ENCODE measurements around the gene NAA15.

NAA15 gene

DNA sequence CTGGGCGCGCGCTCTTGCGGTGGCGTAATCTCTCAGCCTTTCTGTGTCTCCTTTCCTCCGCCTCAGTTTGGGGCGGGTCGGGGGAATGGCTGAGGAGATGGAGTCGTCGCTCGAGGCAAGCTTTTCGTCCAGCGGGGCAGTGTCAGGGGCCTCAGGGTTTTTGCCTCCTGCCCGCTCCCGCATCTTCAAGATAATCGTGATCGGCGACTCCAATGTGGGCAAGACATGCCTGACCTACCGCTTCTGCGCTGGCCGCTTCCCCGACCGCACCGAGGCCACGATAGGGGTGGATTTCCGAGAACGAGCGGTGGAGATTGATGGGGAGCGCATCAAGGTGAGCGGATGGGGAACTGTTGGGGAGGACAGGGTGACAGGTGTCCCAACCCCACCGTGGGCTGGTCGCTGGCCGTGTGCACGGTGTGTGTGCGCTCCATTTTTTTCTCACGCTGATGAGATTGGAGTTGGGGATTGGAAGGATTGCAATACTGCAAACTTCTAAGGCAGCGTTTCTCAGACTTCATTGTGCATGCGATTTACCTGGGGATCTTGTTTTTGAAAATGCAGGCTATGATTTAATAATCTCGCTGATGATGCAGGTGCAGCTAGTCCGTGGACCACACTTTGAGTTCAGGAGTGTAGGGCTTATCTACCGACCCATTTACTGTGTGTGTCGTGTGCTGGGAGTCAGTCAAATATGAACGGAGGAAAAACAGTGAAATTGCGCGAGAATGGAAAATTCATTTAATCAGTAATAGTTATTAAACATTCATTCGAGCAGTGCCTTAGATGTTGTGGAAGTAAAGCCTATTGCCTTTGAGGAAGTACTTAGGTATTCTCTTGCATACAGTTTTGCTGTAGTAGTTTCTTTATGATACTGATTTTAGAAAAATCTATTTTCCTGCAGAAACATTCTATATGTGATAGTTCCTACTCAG is 153.1 kb downstream of the NAA15 start, which contains the start of gene RAB33B:
RAB33B (plus strand) TSS at position 11 of the 935 bp plus-strand sequence; CDS start at position 86, 75 bp downstream.
- H3K4me1 ChIP-seq (ENCODE audit: control insufficient read depth, insufficient read depth, low read length): 0 out of 2 replicates have a peak, but pooled peaks cover 3% of the 10 kb centered on the region
- peaks cover 0 to 4% of the 10 kb centered on the region in 2 experiments; a peak in 1 of 3 replicates for H3K36me3 ChIP-seq (ENCODE audit: control insufficient read depth in 2 of 2, insufficient read depth in 1 of 2, low read length in 2 of 2)
- no peaks in the 10 kb centered on the region for H3K9me3 ChIP-seq (ENCODE audit: control insufficient read depth, insufficient read depth, low read depth, low read length)
- ChIA-PET POLR2A (interaction anchor here (1.6 kb wide), 1 partner anchor 439 kb away, joined by 5 read pairs; the partner anchor contains the start of gene NOCT), CTCF (no interaction called here)
- H3K4me3 ChIP-seq (ENCODE audit: low read depth, low read length): peak within 1 kb of the TSS; percentile 87
- TF ChIP-seq HOXD13 (CRISPR knock-in tag; IDR thresholded peaks at IDR 0.05; ENCODE audit: borderline replicate concordance) (no peak), MZF1 (tag by site-specific recombination; IDR thresholded peaks at IDR 0.05; ENCODE audit: borderline replicate concordance) (0 out of 2 replicates have a peak, but pooled peaks have one; percentile 27), WT1 (tag by site-specific recombination; IDR thresholded peaks at IDR 0.05) (peak; percentile 28; the same call in 1 of the 2 replicates), ZNF133 (tag by site-specific recombination; IDR thresholded peaks at IDR 0.05) (no peak), ZNF610 (tag by site-specific recombination; IDR thresholded peaks at IDR 0.05; ENCODE audit: borderline replicate concordance) (no peak), ZBTB17 (tag by site-specific recombination; IDR thresholded peaks at IDR 0.05) (peak; percentile 95), ZNF544 (tag by site-specific recombination; IDR thresholded peaks at IDR 0.05) (no peak), KLF1 (tag by site-specific recombination; IDR thresholded peaks at IDR 0.05) (peak; percentile 42), ZNF621 (tag by site-specific recombination; IDR thresholded peaks at IDR 0.05) (no peak), ZNF341 (tag by site-specific recombination; IDR thresholded peaks at IDR 0.05; ENCODE audit: low read depth) (peak; percentile 75), ZNF664 (tag by site-specific recombination; IDR thresholded peaks at IDR 0.05) (no peak), ZNF366 (tag by site-specific recombination; conservative IDR thresholded peaks at IDR 0.05) (0 out of 2 replicates have a peak, but pooled peaks have one; percentile 38), ZIC2 (tag by site-specific recombination; IDR thresholded peaks at IDR 0.05) (no peak), ZNF140 (tag by site-specific recombination; IDR thresholded peaks at IDR 0.05) (no peak), ZNF776 (tag by site-specific recombination; IDR thresholded peaks at IDR 0.05; ENCODE audit: borderline replicate concordance) (no peak), ZBTB20 (tag by site-specific recombination; IDR thresholded peaks at IDR 0.05) (peak; percentile 7; the same call in 1 of the 2 replicates), YY1 (tag by site-specific recombination; IDR thresholded peaks at IDR 0.05) (peak; percentile 12; the same call in 1 of the 2 replicates)
- TF ChIP-seq, protein P1, sequence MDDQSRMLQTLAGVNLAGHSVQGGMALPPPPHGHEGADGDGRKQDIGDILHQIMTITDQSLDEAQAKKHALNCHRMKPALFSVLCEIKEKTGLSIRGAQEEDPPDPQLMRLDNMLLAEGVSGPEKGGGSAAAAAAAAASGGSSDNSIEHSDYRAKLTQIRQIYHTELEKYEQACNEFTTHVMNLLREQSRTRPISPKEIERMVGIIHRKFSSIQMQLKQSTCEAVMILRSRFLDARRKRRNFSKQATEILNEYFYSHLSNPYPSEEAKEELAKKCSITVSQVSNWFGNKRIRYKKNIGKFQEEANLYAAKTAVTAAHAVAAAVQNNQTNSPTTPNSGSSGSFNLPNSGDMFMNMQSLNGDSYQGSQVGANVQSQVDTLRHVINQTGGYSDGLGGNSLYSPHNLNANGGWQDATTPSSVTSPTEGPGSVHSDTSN (CRISPR knock-in tag; IDR thresholded peaks at IDR 0.05): no peak
- TF ChIP-seq, protein P2, sequence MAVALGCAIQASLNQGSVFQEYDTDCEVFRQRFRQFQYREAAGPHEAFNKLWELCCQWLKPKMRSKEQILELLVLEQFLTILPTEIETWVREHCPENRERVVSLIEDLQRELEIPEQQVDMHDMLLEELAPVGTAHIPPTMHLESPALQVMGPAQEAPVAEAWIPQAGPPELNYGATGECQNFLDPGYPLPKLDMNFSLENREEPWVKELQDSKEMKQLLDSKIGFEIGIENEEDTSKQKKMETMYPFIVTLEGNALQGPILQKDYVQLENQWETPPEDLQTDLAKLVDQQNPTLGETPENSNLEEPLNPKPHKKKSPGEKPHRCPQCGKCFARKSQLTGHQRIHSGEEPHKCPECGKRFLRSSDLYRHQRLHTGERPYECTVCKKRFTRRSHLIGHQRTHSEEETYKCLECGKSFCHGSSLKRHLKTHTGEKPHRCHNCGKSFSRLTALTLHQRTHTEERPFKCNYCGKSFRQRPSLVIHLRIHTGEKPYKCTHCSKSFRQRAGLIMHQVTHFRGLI (tag by site-specific recombination; IDR thresholded peaks at IDR 0.05): peak; percentile 86; the same call in 1 of the 2 replicates
- TF ChIP-seq, protein P3, sequence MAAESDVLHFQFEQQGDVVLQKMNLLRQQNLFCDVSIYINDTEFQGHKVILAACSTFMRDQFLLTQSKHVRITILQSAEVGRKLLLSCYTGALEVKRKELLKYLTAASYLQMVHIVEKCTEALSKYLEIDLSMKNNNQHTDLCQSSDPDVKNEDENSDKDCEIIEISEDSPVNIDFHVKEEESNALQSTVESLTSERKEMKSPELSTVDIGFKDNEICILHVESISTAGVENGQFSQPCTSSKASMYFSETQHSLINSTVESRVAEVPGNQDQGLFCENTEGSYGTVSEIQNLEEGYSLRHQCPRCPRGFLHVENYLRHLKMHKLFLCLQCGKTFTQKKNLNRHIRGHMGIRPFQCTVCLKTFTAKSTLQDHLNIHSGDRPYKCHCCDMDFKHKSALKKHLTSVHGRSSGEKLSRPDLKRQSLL (tag by site-specific recombination; IDR thresholded peaks at IDR 0.05): peak; percentile 58; the same call in 1 of the 2 replicates
- peak within 1 kb of the TSS; percentile 84 for H3K27ac ChIP-seq (ENCODE audit: extremely low read depth, low read depth, low read length)

DNA sequence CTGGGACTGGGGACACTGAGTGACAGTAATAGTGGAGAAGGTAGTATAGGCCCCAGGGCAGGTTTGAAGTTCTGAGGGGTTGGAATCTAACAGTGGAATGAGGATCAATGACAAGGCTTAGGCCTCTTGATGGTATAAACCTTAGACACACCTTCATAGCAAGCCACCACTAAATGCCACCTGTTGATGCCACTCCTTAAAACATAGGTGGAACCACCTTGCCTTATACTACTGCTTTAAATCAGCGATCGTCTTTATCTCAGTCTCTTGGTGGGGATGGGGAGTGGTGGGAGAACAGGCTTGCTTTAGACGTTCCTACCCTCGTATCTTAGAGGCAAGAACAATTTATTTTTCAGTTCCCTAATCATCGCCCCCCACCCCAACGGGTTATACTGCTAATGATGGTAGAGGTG is 153.8 kb downstream of the NAA15 start:
- POLR2A ChIA-PET: no interaction called here
- H3K27ac ChIP-seq (ENCODE audit: extremely low read depth, low read depth, low read length): no peak overlapping the region
- H3K9me3 ChIP-seq (ENCODE audit: control insufficient read depth, insufficient read depth, low read depth, low read length): no peaks in the 10 kb centered on the region
- H3K4me1 ChIP-seq (ENCODE audit: control insufficient read depth, insufficient read depth, low read length): 0 out of 2 replicates have a peak, but pooled peaks cover 3% of the 10 kb centered on the region
- peaks cover 0 to 4% of the 10 kb centered on the region in 2 experiments; a peak in 1 of 3 replicates for H3K36me3 ChIP-seq (ENCODE audit: control insufficient read depth in 2 of 2, insufficient read depth in 1 of 2, low read length in 2 of 2)
- H3K4me3 ChIP-seq (ENCODE audit: low read depth, low read length): peak overlapping the region; percentile 87
- CTCF ChIA-PET: no interaction called here
- TF ChIP-seq YY2 (tag by site-specific recombination; IDR thresholded peaks at IDR 0.05): no peak
- peak; percentile 74; the same call in 1 of the 2 replicates for TF ChIP-seq SCRT1 (tag by site-specific recombination; IDR thresholded peaks at IDR 0.05; ENCODE audit: borderline replicate concordance)
- peak; percentile 71; the same call in 1 of the 2 replicates for TF ChIP-seq MZF1 (tag by site-specific recombination; IDR thresholded peaks at IDR 0.05; ENCODE audit: borderline replicate concordance)
- peak; percentile 94 for TF ChIP-seq SCRT2 (tag by site-specific recombination; IDR thresholded peaks at IDR 0.05)
- TF ChIP-seq, protein P4, sequence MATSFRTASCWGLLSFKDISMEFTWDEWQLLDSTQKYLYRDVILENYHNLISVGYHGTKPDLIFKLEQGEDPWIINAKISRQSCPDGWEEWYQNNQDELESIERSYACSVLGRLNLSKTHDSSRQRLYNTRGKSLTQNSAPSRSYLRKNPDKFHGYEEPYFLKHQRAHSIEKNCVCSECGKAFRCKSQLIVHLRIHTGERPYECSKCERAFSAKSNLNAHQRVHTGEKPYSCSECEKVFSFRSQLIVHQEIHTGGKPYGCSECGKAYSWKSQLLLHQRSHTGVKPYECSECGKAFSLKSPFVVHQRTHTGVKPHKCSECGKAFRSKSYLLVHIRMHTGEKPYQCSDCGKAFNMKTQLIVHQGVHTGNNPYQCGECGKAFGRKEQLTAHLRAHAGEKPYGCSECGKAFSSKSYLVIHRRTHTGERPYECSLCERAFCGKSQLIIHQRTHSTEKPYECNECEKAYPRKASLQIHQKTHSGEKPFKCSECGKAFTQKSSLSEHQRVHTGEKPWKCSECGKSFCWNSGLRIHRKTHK (tag by site-specific recombination; IDR thresholded peaks at IDR 0.05): no peak
